ENCODE measurements around the gene HPS4.

GRCh38 chr22:26447584-26448329 lies 35.8 kb downstream of the HPS4 start:
- TF ChIP-seq, protein P1, sequence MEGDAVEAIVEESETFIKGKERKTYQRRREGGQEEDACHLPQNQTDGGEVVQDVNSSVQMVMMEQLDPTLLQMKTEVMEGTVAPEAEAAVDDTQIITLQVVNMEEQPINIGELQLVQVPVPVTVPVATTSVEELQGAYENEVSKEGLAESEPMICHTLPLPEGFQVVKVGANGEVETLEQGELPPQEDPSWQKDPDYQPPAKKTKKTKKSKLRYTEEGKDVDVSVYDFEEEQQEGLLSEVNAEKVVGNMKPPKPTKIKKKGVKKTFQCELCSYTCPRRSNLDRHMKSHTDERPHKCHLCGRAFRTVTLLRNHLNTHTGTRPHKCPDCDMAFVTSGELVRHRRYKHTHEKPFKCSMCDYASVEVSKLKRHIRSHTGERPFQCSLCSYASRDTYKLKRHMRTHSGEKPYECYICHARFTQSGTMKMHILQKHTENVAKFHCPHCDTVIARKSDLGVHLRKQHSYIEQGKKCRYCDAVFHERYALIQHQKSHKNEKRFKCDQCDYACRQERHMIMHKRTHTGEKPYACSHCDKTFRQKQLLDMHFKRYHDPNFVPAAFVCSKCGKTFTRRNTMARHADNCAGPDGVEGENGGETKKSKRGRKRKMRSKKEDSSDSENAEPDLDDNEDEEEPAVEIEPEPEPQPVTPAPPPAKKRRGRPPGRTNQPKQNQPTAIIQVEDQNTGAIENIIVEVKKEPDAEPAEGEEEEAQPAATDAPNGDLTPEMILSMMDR (IDR thresholded peaks at IDR 0.05) = no peak
- TF ChIP-seq REST (IDR thresholded peaks at IDR 0.05) (no peak), POLR2A (IDR thresholded peaks at IDR 0.05; ENCODE audit: low read length) (no peak), RAD21 (conservative IDR thresholded peaks at IDR 0.05 in 1 of 2, IDR thresholded peaks at IDR 0.05 in 1 of 2) (no peak), EP300 (IDR thresholded peaks at IDR 0.05) (no peak), POLR2AphosphoS2 (conservative IDR thresholded peaks at IDR 0.05; ENCODE audit: low read length) (no peak), ESRRA (IDR thresholded peaks at IDR 0.05; ENCODE audit: borderline replicate concordance, low read length) (no peak), MAX (IDR thresholded peaks at IDR 0.05) (no peak), GATA3 (IDR thresholded peaks at IDR 0.05; ENCODE audit: borderline replicate concordance) (no peak), RFX5 (IDR thresholded peaks at IDR 0.05) (no peak), SMC3 (IDR thresholded peaks at IDR 0.05) (no peak)

Measured in A549 (cell line).